ENCODE results near the gene ZNF385B.

The ZNF385B gene

DNA sequence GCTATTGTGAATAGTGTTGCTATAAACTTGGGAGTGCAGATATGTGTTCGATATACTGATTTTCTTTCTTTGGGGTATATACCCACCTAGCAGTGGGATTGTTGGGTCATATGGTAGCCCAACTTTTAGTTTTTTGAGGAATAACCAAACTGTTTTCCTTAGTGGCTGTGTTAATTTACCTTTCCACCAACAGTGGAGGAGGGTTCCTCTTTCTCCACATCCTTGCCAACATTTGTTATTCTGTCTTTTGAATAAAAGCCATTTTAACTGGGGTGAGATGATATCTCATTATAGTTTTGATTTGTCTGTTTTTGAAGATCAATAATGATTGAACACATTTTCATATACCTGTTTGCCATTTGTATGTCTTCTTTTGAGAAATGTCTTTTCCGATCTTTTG, 314.8 kb downstream of the ZNF385B start:
- no peak overlapping the region for H3K9ac ChIP-seq (ENCODE audit: low read length)
- no peaks in the 10 kb centered on the region for H3K9me3 ChIP-seq (ENCODE audit: control insufficient read depth, low read length)
- no peak overlapping the region for H3K4me3 ChIP-seq (ENCODE audit: low read length)
- H3K4me1 ChIP-seq (ENCODE audit: control insufficient read depth, insufficient read depth, low read length): peaks cover 19% of the 10 kb centered on the region
- no peaks in the 10 kb centered on the region for H3K27me3 ChIP-seq (replicated peaks; ENCODE audit: control insufficient read depth, insufficient read depth, low read length)
- DNase-seq (ENCODE audit: low read depth): no peak
- H3K36me3 ChIP-seq (ENCODE audit: control insufficient read depth, insufficient read depth, low read length, severe bottlenecking): no peaks in the 10 kb centered on the region

DNA sequence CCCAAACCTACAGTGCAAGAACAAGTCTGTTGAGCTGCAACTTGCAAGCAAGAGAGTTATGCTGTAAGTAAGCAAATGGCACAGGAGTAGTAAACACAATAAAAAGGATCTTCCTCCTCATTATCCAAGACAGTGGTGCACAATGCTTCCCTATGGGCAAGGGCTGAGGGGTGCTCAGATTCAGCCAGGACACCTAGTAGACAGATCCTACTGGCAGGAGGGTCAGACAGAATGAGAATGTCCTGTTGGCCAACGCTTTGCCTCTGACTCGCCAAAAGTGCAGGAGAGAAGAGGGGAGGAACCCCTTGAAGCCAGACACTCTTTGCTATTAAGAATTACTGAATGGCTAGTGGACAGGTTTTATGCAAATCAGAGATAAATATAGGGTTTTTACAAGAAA, 316.4 kb downstream of the ZNF385B start:
- no peak for DNase-seq (ENCODE audit: low read depth)
- Histone ChIP-seq H3K4me1 (ENCODE audit: control insufficient read depth, insufficient read depth, low read length) (peaks cover 12% of the 10 kb centered on the region), H3K9me3 (ENCODE audit: control insufficient read depth, low read length) (no peaks in the 10 kb centered on the region), H3K36me3 (ENCODE audit: control insufficient read depth, insufficient read depth, low read length, severe bottlenecking) (no peaks in the 10 kb centered on the region), H3K4me3 (ENCODE audit: low read length) (no peak overlapping the region), H3K9ac (ENCODE audit: low read length) (no peak overlapping the region), H3K27me3 (replicated peaks; ENCODE audit: control insufficient read depth, insufficient read depth, low read length) (no peaks in the 10 kb centered on the region)

DNA sequence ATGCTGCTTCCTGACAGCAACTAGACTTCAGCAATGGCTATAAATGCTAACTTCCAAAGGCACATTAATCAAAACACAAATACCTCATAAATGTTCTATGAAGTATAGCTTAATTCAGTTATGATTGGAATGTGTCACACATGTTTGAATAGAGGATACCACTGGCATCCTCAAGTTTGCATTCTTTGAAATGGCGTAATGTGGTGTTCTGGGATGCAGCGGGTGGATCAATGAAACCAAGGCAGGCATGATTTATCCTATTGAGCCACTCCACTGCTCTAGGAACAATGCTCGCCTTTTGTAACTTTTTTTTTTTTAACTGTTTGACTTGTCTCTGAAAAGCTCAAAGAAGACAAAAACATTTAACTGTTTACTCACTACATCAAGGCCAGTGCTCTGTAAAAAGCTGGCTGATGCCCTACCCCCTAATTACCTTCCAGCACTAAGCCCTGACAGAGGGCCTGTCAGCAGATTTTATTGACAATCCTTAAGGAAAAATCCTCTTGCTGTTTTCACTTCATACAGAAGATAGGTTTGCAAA, 318.0 kb downstream of the ZNF385B start:
- peak; percentile 24 for DNase-seq (ENCODE audit: low read depth)
- H3K4me3 ChIP-seq (ENCODE audit: low read length): no peak overlapping the region

DNA sequence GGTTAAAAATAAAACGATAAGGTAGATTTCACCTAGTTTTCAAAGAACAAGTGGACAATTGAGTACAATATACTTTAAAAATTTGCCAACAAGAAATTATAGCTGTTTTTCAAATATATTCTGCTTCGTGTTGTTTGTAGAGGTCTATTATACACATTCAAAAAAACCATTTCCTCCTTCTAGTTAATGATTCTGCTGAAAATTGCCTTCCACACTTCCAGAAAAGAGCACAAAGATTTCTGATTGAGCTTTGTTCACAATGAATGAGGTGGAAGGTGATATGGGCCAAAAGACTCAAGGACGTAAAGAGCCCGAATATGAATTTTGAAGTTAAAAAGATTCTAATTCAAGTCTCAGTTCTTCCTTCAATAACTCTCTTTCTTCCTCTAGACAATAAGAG, 319.8 kb downstream of the ZNF385B start:
- H3K4me3 ChIP-seq (ENCODE audit: low read length): no peak overlapping the region

More for the DNA sequence above, 318.0 kb downstream of the ZNF385B start:
- Histone ChIP-seq H3K27me3 (replicated peaks; ENCODE audit: control insufficient read depth, insufficient read depth, low read length) (no peaks in the 10 kb centered on the region), H3K9me3 (ENCODE audit: control insufficient read depth, low read length) (peaks cover 4% of the 10 kb centered on the region), H3K4me1 (ENCODE audit: control insufficient read depth, insufficient read depth, low read length) (peaks cover 9% of the 10 kb centered on the region), H3K36me3 (ENCODE audit: control insufficient read depth, insufficient read depth, low read length, severe bottlenecking) (no peaks in the 10 kb centered on the region), H3K9ac (ENCODE audit: low read length) (no peak overlapping the region)

DNA sequence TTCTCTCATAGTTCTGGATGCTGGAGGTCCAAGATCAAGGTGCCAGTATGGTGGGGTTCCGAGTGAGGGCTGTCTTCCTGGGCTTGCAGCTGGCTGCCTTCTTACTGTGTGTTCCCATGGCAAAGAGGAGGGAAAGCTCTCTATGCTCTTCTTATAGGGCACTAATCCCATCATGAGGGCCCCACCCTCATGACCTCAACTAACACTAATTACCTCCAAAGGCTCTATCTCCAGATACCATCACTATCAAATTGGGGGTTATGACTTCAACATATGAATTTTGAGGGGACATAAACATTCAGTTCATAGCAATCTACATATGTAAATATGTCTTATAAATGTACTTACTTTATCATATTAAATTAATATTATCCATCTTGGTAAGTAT, 322.3 kb downstream of the ZNF385B start:
- Histone ChIP-seq H3K27me3 (replicated peaks; ENCODE audit: control insufficient read depth, insufficient read depth, low read length) (no peaks in the 10 kb centered on the region), H3K4me3 (ENCODE audit: low read length) (no peak overlapping the region), H3K36me3 (ENCODE audit: control insufficient read depth, insufficient read depth, low read length, severe bottlenecking) (no peaks in the 10 kb centered on the region), H3K4me1 (ENCODE audit: control insufficient read depth, insufficient read depth, low read length) (peaks cover 35% of the 10 kb centered on the region), H3K9ac (ENCODE audit: low read length) (no peak overlapping the region), H3K9me3 (ENCODE audit: control insufficient read depth, low read length) (peaks cover 4% of the 10 kb centered on the region)
- DNase-seq (ENCODE audit: low read depth): no peak

More for the DNA sequence above, 319.8 kb downstream of the ZNF385B start:
- Histone ChIP-seq H3K9ac (ENCODE audit: low read length) (no peak overlapping the region), H3K4me1 (ENCODE audit: control insufficient read depth, insufficient read depth, low read length) (peaks cover 17% of the 10 kb centered on the region), H3K36me3 (ENCODE audit: control insufficient read depth, insufficient read depth, low read length, severe bottlenecking) (no peaks in the 10 kb centered on the region), H3K27me3 (replicated peaks; ENCODE audit: control insufficient read depth, insufficient read depth, low read length) (no peaks in the 10 kb centered on the region), H3K9me3 (ENCODE audit: control insufficient read depth, low read length) (peaks cover 4% of the 10 kb centered on the region)
- DNase-seq (ENCODE audit: low read depth): no peak

DNA sequence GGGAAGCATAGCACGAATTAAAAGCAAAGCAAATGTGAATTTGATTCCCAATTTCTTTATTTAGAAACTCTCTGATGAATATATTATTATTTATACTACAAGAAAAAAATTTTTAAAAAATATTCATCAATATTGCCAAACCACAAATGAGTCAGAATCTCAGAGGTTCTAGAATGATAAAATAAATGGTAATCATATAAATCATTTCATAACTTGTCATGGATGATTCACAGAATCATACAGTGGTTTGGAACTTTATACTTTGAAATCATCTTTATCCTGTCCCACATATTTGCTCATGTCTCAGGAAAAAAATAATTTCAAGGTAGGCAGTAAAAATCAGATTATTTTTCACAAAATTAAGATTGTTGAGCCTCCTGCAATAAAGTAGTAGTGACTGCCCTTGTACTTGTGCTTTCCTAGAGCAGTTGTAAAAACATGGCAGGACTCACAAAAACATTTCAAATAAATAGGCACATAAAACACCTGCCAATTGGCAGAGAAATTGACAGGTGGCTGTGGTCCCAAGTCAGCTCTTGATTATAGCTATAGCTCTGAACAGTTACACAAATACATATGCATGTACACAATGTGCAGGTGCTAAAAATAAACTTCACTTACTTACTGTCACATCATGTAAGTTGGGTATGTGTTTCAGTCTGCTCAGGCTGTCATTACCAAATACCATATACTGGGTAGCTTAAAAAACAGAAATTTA, 322.8 kb downstream of the ZNF385B start:
- DNase-seq (ENCODE audit: low read depth): peak; percentile 23
- no peak overlapping the region for H3K4me3 ChIP-seq (ENCODE audit: low read length)
- no peak overlapping the region for H3K9ac ChIP-seq (ENCODE audit: low read length)
- peaks cover 31% of the 10 kb centered on the region for H3K4me1 ChIP-seq (ENCODE audit: control insufficient read depth, insufficient read depth, low read length)
- peaks cover 4% of the 10 kb centered on the region for H3K9me3 ChIP-seq (ENCODE audit: control insufficient read depth, low read length)
- no peaks in the 10 kb centered on the region for H3K27me3 ChIP-seq (replicated peaks; ENCODE audit: control insufficient read depth, insufficient read depth, low read length)
- no peaks in the 10 kb centered on the region for H3K36me3 ChIP-seq (ENCODE audit: control insufficient read depth, insufficient read depth, low read length, severe bottlenecking)

DNA sequence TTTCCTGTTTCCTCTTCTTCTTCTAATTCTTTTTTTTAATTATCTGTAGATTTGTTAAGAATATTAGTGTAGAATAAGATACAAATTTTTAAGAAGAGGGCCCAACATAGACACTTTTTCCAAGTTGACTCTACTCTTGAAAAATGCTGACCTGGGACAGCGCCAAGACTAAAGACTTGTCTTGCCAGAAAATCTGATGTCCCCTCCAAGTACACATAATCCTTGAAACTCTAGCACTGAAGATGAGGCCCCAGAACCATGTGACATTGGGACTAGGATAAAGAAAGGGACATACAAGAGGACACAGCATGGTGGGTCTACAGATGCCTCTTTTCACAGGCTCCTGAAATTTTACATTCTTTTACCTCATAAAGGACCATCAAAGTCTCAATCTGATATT, 325.2 kb downstream of the ZNF385B start:
- no peaks in the 10 kb centered on the region for H3K27me3 ChIP-seq (replicated peaks; ENCODE audit: control insufficient read depth, insufficient read depth, low read length)
- peak; percentile 44 for DNase-seq (ENCODE audit: low read depth)
- peaks cover 4% of the 10 kb centered on the region for H3K9me3 ChIP-seq (ENCODE audit: control insufficient read depth, low read length)
- H3K36me3 ChIP-seq (ENCODE audit: control insufficient read depth, insufficient read depth, low read length, severe bottlenecking): no peaks in the 10 kb centered on the region
- peaks cover 26% of the 10 kb centered on the region for H3K4me1 ChIP-seq (ENCODE audit: control insufficient read depth, insufficient read depth, low read length)
- H3K9ac ChIP-seq (ENCODE audit: low read length): no peak overlapping the region
- H3K4me3 ChIP-seq (ENCODE audit: low read length): peak overlapping the region; percentile 29

DNA sequence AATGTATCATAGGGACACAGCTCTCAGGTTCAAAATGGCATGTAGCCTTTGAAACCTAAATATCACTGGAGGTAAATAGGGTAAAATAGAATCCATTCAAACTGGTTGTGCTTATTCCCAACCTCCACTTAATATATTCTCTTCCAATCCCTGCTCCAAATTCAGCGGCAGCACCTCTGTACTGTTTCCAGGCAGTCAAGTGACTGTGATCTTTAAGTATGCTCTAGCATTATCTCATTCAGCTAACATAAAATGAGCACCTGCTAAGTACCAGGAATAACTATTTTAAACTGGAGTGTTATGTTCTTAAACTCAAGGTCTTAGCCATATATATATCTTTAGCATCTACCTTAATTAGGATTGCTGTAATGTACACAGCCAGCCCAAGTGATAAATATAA, 327.5 kb downstream of the ZNF385B start:
- no peak overlapping the region for H3K9ac ChIP-seq (ENCODE audit: low read length)
- DNase-seq (ENCODE audit: low read depth): no peak
- H3K4me3 ChIP-seq (ENCODE audit: low read length): no peak overlapping the region
- no peaks in the 10 kb centered on the region for H3K27me3 ChIP-seq (replicated peaks; ENCODE audit: control insufficient read depth, insufficient read depth, low read length)
- peaks cover 26% of the 10 kb centered on the region for H3K4me1 ChIP-seq (ENCODE audit: control insufficient read depth, insufficient read depth, low read length)
- H3K36me3 ChIP-seq (ENCODE audit: control insufficient read depth, insufficient read depth, low read length, severe bottlenecking): no peaks in the 10 kb centered on the region
- H3K9me3 ChIP-seq (ENCODE audit: control insufficient read depth, low read length): peaks cover under 1% of the 10 kb centered on the region

DNA sequence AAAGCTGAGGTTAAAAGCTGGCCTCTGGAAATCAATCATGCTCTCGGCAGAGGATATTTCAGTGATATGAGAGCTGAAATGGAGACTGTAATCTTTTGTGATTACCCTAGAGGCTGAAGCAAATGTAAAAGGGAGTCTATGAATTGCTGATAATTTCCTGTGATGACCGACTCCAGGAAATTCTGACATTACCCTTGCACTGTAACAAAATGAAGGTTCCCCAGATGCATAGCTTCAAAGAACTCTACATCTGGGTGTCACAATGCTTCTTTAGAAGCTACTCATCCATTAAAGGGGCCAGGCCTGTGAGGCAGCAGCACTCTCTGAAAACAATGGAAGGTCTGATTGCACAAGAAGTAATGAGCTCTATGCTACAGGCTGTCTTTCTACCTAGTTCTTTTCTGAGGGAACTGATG, 328.5 kb downstream of the ZNF385B start:
- DNase-seq (ENCODE audit: low read depth): peak; percentile 13
- H3K4me3 ChIP-seq (ENCODE audit: low read length): no peak overlapping the region
- no peak overlapping the region for H3K9ac ChIP-seq (ENCODE audit: low read length)
- H3K9me3 ChIP-seq (ENCODE audit: control insufficient read depth, low read length): no peaks in the 10 kb centered on the region
- no peaks in the 10 kb centered on the region for H3K36me3 ChIP-seq (ENCODE audit: control insufficient read depth, insufficient read depth, low read length, severe bottlenecking)
- peaks cover 22% of the 10 kb centered on the region for H3K4me1 ChIP-seq (ENCODE audit: control insufficient read depth, insufficient read depth, low read length)
- no peaks in the 10 kb centered on the region for H3K27me3 ChIP-seq (replicated peaks; ENCODE audit: control insufficient read depth, insufficient read depth, low read length)

DNA sequence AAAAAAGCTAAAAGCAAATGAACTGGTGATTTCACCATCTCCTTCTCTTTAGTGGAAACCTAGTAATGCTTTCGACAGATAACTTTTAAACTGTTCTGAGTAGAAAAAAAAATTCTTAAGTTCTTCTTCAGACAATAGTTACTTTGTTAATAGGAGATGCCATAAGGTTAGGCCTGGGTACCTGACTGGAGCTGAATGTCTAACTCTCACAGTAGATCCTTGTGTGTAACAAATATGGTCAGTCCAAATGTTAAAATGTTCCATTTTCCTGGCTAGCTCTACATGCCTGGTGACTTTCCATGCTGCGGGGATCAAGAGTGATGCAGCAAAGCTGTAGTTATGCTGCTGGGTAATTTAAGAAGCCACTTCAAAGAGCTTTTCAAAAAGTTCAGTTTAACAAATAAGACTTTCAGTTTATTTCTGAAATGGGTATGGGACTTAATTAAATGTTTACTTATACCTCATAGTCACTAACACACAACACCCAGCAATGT, 332.8 kb downstream of the ZNF385B start:
- H3K36me3 ChIP-seq (ENCODE audit: control insufficient read depth, insufficient read depth, low read length, severe bottlenecking): no peaks in the 10 kb centered on the region
- no peak for DNase-seq (ENCODE audit: low read depth)
- no peaks in the 10 kb centered on the region for H3K4me1 ChIP-seq (ENCODE audit: control insufficient read depth, insufficient read depth, low read length)
- H3K27me3 ChIP-seq (replicated peaks; ENCODE audit: control insufficient read depth, insufficient read depth, low read length): no peaks in the 10 kb centered on the region
- H3K9me3 ChIP-seq (ENCODE audit: control insufficient read depth, low read length): no peaks in the 10 kb centered on the region
- H3K9ac ChIP-seq (ENCODE audit: low read length): no peak overlapping the region
- H3K4me3 ChIP-seq (ENCODE audit: low read length): no peak overlapping the region

DNA sequence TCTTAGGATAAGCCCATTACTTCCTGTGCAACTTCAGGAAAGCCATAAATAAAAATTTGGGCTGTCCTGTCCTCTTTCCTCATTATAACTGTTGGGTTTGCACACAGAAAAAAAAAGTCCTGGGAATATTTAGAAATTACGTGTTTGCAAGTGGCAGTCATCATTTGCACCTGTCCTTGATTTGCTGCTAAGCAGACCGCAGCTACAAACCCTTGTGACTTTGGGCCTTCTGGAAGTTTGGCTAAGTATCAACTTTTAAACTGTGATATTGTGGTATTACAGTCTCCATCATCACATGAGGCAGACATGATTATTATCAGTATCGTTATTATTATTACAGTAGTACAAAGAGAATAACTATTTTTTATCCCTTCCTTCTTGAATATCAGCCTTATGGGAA, 336.1 kb downstream of the ZNF385B start:
- no peak for DNase-seq (ENCODE audit: low read depth)
- H3K36me3 ChIP-seq (ENCODE audit: control insufficient read depth, insufficient read depth, low read length, severe bottlenecking): no peaks in the 10 kb centered on the region
- no peak overlapping the region for H3K9ac ChIP-seq (ENCODE audit: low read length)
- no peak overlapping the region for H3K4me3 ChIP-seq (ENCODE audit: low read length)
- peaks cover 3% of the 10 kb centered on the region for H3K4me1 ChIP-seq (ENCODE audit: control insufficient read depth, insufficient read depth, low read length)
- no peaks in the 10 kb centered on the region for H3K9me3 ChIP-seq (ENCODE audit: control insufficient read depth, low read length)
- no peaks in the 10 kb centered on the region for H3K27me3 ChIP-seq (replicated peaks; ENCODE audit: control insufficient read depth, insufficient read depth, low read length)

Measured in adipocyte (in vitro differentiated cells).